Stimulated activated naive B cell treated with anti-CD40 and anti-IgM and Interleukin-4, amounts not matched to agents 10 μg/mL and 1 μg/mL and 100 μg/mL, for 72 hours (primary cell): ENCODE measurements around the gene LAMA2.

Experiments used
- ATAC-seq, 2 donors: fragments of 150-1000 bp; cut with Tn5 transposase; replicated peaks; 2 replicates each; pipeline ENCODE4 v1.10.0; 2021; ENCODE audit warnings: moderate library complexity in 1 of 2
- DNase-seq: peaks from one replicate; pipeline ENCODE4 v3.0.0; 2021
- H3K27ac Mint-ChIP-seq: one replicate; pipeline ENCODE4 v1.8.0; 2022; ENCODE audit warnings: mild to moderate bottlenecking, mixed read lengths
- H3K27me3 Mint-ChIP-seq, 2 donors: one replicate each; pipeline ENCODE4 v1.8.0; 2022; ENCODE audit warnings: mixed read lengths in 2 of 2
- H3K36me3 Mint-ChIP-seq, 2 donors: one replicate each; pipeline ENCODE4 v1.8.0; 2022; ENCODE audit warnings: mixed read lengths in 2 of 2, mild to moderate bottlenecking in 1 of 2
- H3K4me1 Mint-ChIP-seq, 2 donors: one replicate each; pipeline ENCODE4 v1.8.0; 2022; ENCODE audit warnings: mixed read lengths in 2 of 2, mild to moderate bottlenecking in 1 of 2
- H3K4me3 Mint-ChIP-seq, 2 donors: one replicate each; pipeline ENCODE4 v1.8.0; 2022; ENCODE audit warnings: mild to moderate bottlenecking in 2 of 2, mixed read lengths in 2 of 2, moderate library complexity in 1 of 2
- H3K9me3 Mint-ChIP-seq, 2 donors: one replicate each; pipeline ENCODE4 v1.8.0; 2022; ENCODE audit warnings: mixed read lengths in 2 of 2, mild to moderate bottlenecking in 1 of 2

LAMA2 gene

DNA sequence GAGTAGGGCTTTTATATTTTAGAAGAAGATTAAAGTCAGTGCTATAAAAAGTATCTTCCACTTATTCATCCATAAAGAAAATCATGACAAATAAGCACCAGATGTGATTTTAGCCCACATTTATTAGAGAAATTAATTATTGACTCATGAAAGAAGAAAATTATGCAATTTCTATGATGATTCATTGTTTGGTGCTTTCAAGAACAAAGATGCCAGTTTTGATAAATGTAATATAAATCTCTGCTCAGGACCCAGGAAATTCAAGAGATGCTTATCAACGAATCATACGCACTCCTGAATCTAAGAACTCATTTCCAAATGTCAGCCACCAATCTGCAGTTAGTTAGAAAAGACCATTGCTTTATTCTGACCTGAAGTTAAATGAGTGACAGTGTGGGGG lies 615.6 kb downstream of the LAMA2 start:
- no peak for ATAC-seq
- Mint-ChIP-seq H3K4me3 (peak overlapping the region in 1 of 2 donors; percentile 79), H3K27me3 (peaks cover 0 to 3% of the 10 kb centered on the region in 2 donors), H3K27ac (peak overlapping the region; percentile 38), H3K9me3 (no peaks in the 10 kb centered on the region), H3K4me1 (peaks cover 12 to 28% of the 10 kb centered on the region in 2 donors), H3K36me3 (no peaks in the 10 kb centered on the region)
- DNase-seq, result no peak

DNA sequence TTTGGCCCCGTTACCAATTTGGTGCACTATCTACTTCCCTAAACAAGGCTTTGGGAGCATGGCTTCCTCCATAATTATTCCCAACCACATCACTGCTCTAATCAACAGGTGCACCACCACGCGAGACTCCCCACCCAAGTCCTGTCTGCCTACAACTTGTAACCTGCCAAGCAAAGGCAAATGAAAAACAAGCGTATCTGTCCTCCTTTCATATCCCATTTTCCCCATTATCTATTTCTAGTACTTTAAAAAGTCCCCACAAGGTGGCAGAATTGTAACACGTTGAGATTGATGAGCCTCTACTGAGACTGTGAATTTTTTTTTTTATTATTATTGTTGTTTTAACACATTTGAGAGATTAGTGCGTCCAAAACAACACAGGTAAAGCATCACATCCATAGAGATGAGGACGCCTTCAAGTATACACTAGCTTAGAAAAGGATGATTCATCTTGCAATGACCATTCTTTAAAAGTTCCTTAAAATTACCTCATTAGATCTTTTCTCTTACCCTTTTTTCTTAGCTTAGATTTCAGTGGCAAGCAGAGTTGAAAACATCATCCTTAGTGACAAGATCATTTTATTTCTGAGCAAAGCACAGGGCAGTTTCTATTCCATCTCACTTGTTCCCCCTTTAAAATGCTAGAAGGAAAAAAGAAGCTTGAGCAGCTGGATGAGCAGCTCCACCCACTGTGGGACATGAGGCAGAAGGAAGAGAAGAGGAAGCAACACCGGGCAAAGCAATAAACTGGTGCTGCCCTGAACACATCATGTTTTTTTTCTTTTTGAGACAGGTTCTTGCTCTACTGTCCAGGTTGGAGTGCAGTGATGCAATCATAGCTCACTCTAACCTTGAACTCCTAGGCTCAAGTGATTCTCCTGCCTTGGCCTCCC lies 616.3 kb downstream of the LAMA2 start:
- no peaks in the 10 kb centered on the region for H3K9me3 Mint-ChIP-seq

DNA sequence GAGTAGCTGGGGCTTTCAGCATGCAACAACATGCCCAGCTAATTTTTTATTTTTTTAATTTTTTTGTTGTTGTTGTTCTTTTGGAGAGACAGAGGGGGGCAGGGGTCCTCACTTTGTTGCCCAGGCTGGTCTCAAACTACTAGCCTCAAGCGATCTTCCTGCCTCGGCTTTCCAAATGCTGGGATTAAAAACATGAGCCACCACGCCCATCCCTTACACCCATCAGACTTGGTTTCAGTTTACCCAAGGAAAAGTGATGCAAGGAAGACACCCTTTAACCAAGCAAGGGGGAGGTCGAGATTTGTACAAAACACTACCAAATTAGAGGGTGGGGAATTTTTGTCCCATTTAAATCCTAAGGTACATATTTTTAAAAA lies 616.9 kb downstream of the LAMA2 start:
- H3K9me3 Mint-ChIP-seq, result no peaks in the 10 kb centered on the region
- ATAC-seq, result no peak
- DNase-seq, result no peak
- H3K27me3 Mint-ChIP-seq, result peaks cover 0 to 3% of the 10 kb centered on the region in 2 donors
- H3K27ac Mint-ChIP-seq, result no peak overlapping the region
- peaks cover 12 to 28% of the 10 kb centered on the region in 2 donors for H3K4me1 Mint-ChIP-seq
- no peaks in the 10 kb centered on the region for H3K36me3 Mint-ChIP-seq
- H3K4me3 Mint-ChIP-seq, result no peak overlapping the region

More for the DNA sequence above, 616.3 kb downstream of the LAMA2 start:
- peak overlapping the region; percentile 38 for H3K27ac Mint-ChIP-seq
- ATAC-seq (peak; percentile 80 to 81), DNase-seq (no peak)
- no peaks in the 10 kb centered on the region for H3K36me3 Mint-ChIP-seq
- H3K4me1 Mint-ChIP-seq, result peaks cover 12 to 28% of the 10 kb centered on the region in 2 donors
- peaks cover 0 to 3% of the 10 kb centered on the region in 2 donors for H3K27me3 Mint-ChIP-seq
- H3K4me3 Mint-ChIP-seq, result peak overlapping the region; percentile 66 to 79

DNA sequence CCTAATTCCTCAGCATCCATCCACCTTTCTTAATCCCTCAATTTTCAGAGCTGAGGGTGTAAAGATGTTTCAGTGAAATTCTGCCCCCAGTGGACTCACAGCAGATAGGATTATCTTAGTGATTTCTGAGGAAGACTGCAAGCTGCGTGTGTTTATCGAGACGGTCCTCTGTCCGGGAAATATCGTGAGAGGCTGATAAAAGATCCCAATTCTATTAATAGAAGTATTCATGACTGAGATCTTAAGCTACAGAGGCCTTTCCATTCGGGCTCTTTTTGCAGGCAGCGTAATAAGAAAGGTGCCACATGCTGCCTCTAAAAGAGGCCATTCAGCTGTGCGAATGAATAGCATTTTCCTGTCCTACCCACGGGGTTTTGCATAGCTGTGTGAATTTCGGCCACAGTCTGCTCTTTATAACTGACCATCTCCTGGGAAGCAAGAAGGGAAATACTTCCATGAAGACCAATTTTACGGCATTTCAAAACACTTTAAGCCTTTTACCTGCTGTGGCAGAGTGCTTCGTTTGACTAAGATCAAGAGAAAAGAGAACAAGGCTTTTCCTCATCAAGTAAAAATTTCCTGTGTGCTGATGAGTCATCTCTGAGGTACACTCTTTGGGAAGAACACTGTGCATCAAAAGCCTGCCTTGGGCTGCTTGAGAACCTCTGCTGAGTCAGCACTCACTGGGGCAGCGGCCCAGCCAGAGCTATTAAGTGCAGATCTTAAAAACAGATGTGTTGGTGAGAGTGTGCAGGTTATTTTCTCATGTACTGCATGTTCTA lies 618.2 kb downstream of the LAMA2 start:
- no peaks in the 10 kb centered on the region for H3K36me3 Mint-ChIP-seq
- no peak for ATAC-seq
- H3K27me3 Mint-ChIP-seq, result peaks cover 0 to 3% of the 10 kb centered on the region in 2 donors
- H3K4me3 Mint-ChIP-seq, result no peak overlapping the region
- H3K27ac Mint-ChIP-seq, result no peak overlapping the region
- no peaks in the 10 kb centered on the region for H3K9me3 Mint-ChIP-seq
- peaks cover 12 to 18% of the 10 kb centered on the region in 2 donors for H3K4me1 Mint-ChIP-seq
- no peak for DNase-seq

DNA sequence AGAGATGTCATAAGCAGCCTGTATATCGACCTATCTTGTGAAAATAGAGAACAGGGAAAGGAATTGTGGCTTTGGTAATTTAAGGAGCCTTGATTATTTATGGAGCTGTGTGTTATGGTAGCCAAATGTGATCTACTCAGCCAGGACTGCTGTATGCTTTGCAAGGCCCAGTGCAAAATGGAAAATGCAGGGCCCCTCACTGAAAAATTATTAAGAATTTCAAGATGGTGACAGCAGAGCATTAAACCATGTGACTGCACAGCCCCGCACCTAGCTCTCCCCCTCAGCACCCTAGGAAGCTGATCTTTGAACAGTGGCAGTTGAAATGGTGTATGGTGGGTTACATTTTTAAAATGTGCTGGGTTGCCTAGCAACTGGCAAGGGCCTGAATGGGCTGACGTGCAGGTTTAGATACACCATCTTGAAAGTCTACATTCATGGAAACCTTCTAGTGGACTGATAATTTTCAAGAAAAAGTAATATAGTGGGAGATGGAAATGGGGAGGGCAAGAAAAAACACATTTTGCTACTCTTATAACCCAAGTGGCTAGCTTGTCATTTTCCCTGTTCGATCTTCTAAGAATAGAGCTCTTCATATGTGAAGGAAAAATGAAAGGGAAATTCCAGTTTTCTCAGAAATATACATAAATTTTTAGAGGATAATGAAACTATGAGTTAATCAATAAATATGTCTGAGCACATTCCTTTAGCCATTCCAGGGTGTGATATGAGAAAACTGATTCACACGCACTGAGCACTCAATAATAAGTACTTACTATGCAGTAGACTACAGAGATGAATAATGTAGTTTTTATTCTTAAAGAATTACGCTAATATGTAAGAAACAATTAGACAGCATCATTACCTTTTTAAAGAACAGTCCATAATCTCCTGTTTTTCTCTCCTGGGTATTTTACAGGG lies 619.1 kb downstream of the LAMA2 start:
- no peaks in the 10 kb centered on the region for H3K36me3 Mint-ChIP-seq
- ATAC-seq, result no peak
- no peak for DNase-seq
- H3K4me1 Mint-ChIP-seq, result peaks cover 12 to 18% of the 10 kb centered on the region in 2 donors
- H3K27me3 Mint-ChIP-seq, result peaks cover 0 to 3% of the 10 kb centered on the region in 2 donors
- H3K27ac Mint-ChIP-seq, result no peak overlapping the region
- H3K9me3 Mint-ChIP-seq, result no peaks in the 10 kb centered on the region
- H3K4me3 Mint-ChIP-seq, result no peak overlapping the region

DNA sequence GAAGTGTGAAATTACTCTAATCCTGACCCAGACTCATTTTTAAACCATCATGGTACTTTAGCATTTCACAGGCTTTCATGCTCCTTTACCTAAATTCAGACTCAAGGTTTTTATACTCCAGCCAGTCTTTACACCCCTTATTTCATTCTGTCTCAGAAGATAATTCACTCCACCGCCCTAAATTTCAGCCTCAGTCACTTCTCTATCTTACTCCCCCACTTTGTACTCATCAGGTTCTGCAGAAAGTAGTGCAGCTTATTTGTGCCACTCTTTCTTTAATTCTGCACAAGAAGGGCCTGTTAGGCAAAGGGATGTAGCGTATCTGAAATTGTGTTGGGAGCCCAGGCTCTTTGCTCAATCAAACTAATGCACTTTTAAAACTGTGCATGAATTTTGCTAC lies 621.5 kb downstream of the LAMA2 start:
- H3K4me3 Mint-ChIP-seq, result no peak overlapping the region
- DNase-seq (no peak), ATAC-seq (no peak)
- no peaks in the 10 kb centered on the region for H3K36me3 Mint-ChIP-seq
- H3K9me3 Mint-ChIP-seq, result no peaks in the 10 kb centered on the region
- H3K27ac Mint-ChIP-seq, result no peak overlapping the region
- H3K27me3 Mint-ChIP-seq, result no peaks in the 10 kb centered on the region
- H3K4me1 Mint-ChIP-seq, result peaks cover 6 to 9% of the 10 kb centered on the region in 2 donors

DNA sequence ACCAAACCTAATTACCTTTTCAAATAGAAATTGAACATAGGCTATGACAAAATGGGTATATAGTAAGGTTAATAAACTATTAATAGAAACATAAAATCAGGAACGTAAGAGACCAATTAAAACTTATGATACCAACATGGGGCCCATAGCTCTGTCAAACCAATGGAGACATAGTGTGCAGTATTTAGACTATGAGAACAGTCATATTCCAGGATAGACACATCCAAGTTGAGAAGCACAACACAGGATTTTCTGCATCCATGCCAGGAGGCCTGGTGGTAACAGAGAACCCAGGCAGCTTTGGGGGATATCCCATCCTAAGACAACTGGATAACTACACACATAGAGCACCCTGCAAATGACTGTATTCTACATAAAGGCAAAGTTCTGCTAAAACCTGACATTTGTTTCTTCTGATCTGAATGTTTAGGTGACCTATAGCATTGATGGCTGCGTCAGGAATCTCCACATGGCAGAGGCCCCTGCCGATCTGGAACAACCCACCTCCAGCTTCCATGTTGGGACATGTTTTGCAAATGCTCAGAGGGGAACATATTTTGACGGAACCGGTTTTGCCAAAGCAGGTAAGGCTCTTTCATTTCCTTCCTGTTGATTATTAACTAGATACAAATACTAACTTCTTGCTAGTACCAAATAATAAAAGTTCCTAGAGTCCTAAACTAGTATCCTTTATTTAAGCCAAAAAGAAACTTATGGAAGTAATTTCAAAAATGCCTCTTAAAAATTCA lies 624.3 kb downstream of the LAMA2 start:
- no peaks in the 10 kb centered on the region for H3K36me3 Mint-ChIP-seq
- H3K27ac Mint-ChIP-seq, result no peak overlapping the region
- no peak for DNase-seq
- no peak for ATAC-seq
- no peak overlapping the region for H3K4me3 Mint-ChIP-seq
- no peaks in the 10 kb centered on the region for H3K9me3 Mint-ChIP-seq
- H3K27me3 Mint-ChIP-seq, result no peaks in the 10 kb centered on the region
- peaks cover 0 to 6% of the 10 kb centered on the region in 2 donors for H3K4me1 Mint-ChIP-seq

DNA sequence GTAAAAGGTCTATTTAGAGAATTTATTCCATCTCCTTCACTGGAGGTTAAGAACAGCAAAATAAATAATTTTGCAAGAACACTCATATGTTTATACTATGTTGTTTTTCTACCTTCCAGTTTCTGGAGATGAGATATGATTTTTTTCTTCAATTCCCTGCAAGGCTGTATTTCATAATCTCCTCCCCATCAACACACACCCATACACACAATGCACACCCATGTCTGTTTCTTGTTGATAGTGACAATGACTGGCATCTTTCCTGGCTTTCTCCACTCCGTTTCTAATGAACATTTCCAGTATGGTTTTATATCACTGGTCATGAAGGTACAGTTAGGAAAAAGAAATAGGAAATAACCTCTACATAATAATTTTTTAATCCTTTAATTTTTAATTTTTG lies 624.9 kb downstream of the LAMA2 start:
- no peak overlapping the region for H3K27ac Mint-ChIP-seq
- H3K4me1 Mint-ChIP-seq, result peaks cover 0 to 6% of the 10 kb centered on the region in 2 donors
- H3K36me3 Mint-ChIP-seq, result no peaks in the 10 kb centered on the region
- H3K4me3 Mint-ChIP-seq, result no peak overlapping the region
- H3K27me3 Mint-ChIP-seq, result no peaks in the 10 kb centered on the region
- ATAC-seq, result no peak
- no peaks in the 10 kb centered on the region for H3K9me3 Mint-ChIP-seq
- DNase-seq, result no peak

DNA sequence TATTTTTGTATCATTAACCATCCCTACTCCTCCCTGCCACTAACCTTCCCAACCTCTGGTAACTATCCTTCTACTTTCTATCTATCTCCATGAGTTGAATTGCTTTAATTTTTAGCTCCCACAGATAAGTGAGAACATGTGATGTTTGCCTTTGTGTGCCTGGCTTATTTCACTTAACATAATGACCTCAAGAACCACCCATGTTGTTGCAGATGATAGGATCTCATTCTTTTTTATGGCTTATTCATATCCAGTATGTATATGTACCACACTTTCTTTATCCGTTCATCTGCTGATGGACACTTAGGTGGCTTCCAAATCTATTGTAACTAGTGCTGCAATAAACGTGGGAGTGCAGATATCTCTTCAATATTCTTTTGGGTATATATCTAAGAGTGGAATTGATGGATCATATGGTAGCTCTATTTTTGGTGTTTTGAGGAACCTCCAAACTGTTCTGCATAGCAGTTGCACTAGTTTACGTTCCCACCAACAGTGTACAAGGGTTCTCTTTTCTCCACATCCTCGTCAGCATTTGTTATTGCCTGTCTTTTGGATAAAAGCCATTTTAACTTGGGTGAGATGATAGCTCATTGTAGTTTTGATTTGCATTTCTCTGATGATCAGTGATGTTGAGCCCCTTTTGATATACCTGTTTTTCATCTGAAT lies 625.7 kb downstream of the LAMA2 start:
- H3K27ac Mint-ChIP-seq, result no peak overlapping the region
- H3K4me1 Mint-ChIP-seq, result peaks cover 0 to 6% of the 10 kb centered on the region in 2 donors
- H3K27me3 Mint-ChIP-seq, result no peaks in the 10 kb centered on the region
- H3K9me3 Mint-ChIP-seq, result no peaks in the 10 kb centered on the region
- DNase-seq (no peak), ATAC-seq (no peak)
- H3K4me3 Mint-ChIP-seq, result no peak overlapping the region
- H3K36me3 Mint-ChIP-seq, result no peaks in the 10 kb centered on the region

DNA sequence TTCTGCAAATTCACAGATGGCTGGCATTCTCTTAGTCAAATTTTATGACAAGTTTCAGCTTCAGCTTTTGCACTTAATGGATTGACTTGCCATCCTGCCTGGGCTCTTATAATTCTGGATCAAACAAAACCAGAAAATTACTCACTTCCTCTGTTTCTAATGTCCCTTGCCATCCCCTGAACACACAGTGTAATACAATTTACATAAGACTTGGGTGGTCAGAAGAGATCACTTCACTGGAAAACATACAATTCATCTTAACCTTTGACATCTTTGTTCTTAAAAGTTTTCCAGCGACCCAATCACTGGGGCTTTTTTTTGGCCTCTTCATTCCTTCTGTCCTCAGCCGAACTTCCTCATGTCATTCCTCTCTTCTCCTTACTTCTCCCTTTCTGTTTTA lies 628.0 kb downstream of the LAMA2 start:
- Mint-ChIP-seq H3K27me3 (no peaks in the 10 kb centered on the region), H3K36me3 (no peaks in the 10 kb centered on the region), H3K4me1 (peaks cover 0 to 6% of the 10 kb centered on the region in 2 donors), H3K27ac (no peak overlapping the region), H3K4me3 (no peak overlapping the region), H3K9me3 (no peaks in the 10 kb centered on the region)
- peak; percentile 53 to 56 for ATAC-seq
- DNase-seq, result no peak

DNA sequence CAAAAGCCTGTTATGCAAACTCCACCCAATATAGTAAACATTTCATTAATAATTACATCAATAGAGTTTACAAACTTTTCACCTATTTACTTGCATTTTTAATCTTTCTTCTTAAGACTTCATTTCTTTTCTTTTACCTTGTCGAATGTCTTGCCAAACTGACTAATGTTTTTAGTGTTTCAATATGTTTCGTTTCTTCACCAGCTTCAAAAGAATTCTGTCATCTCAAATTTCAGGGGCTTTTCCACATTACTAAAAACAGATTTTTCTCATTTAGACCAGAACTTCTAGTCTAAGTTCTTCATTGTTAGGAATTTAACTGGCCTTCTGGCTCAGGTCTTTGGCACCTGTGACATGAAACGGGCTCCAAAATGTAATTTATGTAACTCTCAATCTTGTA lies 630.5 kb downstream of the LAMA2 start:
- Mint-ChIP-seq H3K27me3 (no peaks in the 10 kb centered on the region), H3K27ac (no peak overlapping the region), H3K36me3 (no peaks in the 10 kb centered on the region), H3K4me1 (peaks cover 0 to 6% of the 10 kb centered on the region in 2 donors), H3K9me3 (no peaks in the 10 kb centered on the region), H3K4me3 (no peak overlapping the region)
- ATAC-seq (no peak), DNase-seq (no peak)

DNA sequence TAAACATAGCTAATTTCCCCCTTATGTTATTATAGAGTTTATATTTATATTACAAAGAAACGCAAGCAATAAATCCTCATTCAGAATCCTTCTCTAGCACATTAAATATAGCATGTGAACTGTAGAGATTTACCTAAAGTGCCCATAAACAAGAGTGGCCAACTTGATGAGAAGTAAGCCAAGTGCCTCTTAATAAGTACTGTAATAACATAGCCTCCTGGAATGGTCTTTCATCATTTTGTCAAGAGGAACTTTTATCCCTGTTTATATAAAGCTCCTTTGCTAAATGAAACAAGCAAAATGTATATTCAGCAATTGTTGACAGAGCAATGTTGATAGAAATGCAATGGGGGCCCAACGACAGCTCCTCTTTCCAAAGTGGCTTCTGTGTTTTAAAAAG lies 632.1 kb downstream of the LAMA2 start:
- H3K4me3 Mint-ChIP-seq, result no peak overlapping the region
- H3K27ac Mint-ChIP-seq, result no peak overlapping the region
- H3K4me1 Mint-ChIP-seq, result peaks cover 0 to 6% of the 10 kb centered on the region in 2 donors
- H3K27me3 Mint-ChIP-seq, result no peaks in the 10 kb centered on the region
- no peaks in the 10 kb centered on the region for H3K36me3 Mint-ChIP-seq
- ATAC-seq, result no peak
- H3K9me3 Mint-ChIP-seq, result no peaks in the 10 kb centered on the region
- DNase-seq, result no peak

DNA sequence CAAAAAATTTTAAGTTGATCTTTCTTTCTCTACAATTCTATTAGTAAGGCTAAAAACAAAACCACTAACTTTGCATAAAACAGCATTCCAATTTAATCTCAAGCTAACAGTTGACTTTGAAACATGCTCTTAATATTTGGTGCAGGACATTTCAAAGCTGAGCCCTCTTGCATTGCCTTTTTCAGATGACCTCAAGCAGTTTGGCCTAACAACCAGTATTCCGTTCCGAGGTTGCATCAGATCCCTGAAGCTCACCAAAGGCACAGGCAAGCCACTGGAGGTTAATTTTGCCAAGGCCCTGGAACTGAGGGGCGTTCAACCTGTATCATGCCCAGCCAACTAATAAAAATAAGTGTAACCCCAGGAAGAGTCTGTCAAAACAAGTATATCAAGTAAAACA lies 633.1 kb downstream of the LAMA2 start:
- no peak overlapping the region for H3K4me3 Mint-ChIP-seq
- H3K27ac Mint-ChIP-seq, result no peak overlapping the region
- peaks cover 0 to 4% of the 10 kb centered on the region in 2 donors for H3K4me1 Mint-ChIP-seq
- DNase-seq (no peak), ATAC-seq (no peak)
- no peaks in the 10 kb centered on the region for H3K36me3 Mint-ChIP-seq
- no peaks in the 10 kb centered on the region for H3K9me3 Mint-ChIP-seq
- no peaks in the 10 kb centered on the region for H3K27me3 Mint-ChIP-seq
